GM18505 (cell line): ENCODE measurements around the gene DNAJC6.
"Not testable (repeated sequence)": the region's sequence is repeated elsewhere in the genome, so short reads cannot be mapped to it uniquely, and the experiment has no call there.

Experiments
- ATAC-seq: cut with Tn5 transposase; IDR thresholded peaks from one replicate; pipeline ENCODE4 v1.9.1; 2021; ENCODE audit not compliant: unreplicated experiment
- POLR2A ChIP-seq: IDR thresholded peaks from 4 replicates; pipeline ENCODE4 v1.6.1; 2011; ENCODE audit warnings: borderline replicate concordance; ENCODE audit not compliant: insufficient read depth, insufficient read length; ENCODE audit errors: extremely low read depth

DNAJC6 gene

DNA sequence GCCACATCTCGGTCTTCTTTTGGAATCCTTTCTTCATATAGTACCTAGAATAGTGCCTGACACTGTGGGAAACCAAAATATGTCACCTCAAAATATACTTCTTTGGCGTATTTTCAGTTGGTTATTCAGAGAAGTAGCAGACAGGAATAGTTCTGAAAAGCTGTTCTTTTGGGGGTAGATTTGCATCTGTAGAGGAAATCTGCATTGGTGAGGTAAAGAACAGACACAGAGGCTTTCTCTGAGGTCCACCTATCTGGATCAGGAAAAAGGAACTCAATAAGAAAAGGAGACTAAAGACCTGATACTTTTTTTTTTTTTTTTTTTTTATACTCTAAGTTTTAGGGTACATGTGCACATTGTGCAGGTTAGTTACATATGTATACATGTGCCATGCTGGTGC is 134.3 kb downstream of the DNAJC6 start:
- ATAC-seq: no peak
- TF ChIP-seq POLR2A: no peak

GRCh38 chr1:65444128-65444640 is 134.8 kb downstream of the DNAJC6 start:
- ATAC-seq: no peak
- TF ChIP-seq POLR2A: no peak

- ATAC-seq: no peak
- TF ChIP-seq POLR2A: no peak
Measured at GRCh38 chr1:65445837-65446236, 136.5 kb downstream of the DNAJC6 start.

DNA sequence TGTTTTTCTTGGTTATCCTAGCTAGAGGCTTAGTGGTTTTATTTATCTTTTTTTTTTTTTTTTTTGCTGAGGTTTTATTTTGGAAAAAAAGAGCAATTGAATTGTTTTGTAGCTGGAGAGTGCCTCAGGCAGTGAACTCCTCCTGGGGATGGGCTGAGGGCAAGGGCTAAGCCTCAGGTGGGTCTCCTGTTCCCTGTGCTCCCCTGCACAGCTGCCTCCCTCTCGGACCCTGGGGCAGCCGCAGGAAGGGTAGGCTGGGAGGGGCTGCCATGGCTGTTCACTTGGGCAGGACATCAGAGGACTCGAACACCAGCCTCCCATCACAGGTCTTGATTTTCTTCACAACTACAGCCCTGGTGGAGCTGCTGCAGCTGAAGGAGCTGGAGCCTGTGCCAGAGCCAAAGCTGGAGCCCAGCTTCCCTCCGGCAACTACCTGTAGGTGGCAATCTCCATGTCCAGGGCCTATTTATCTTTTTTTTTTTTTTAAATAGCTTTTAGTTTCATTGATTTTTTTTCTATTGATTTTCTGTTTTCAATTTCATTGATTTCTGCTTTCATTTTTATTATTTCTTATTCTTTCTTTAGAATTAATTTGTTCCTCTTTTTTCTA is 140.0 kb downstream of the DNAJC6 start:
- no peak for TF ChIP-seq POLR2A
- no peak for ATAC-seq

- ATAC-seq: not testable (repeated sequence)
Measured at GRCh38 chr1:65455678-65456077, 146.3 kb downstream of the DNAJC6 start.

- ATAC-seq: no peak
- TF ChIP-seq POLR2A: no peak
Measured at GRCh38 chr1:65456481-65456880, 147.1 kb downstream of the DNAJC6 start.

- no peak for TF ChIP-seq POLR2A
- ATAC-seq: no peak
Measured at GRCh38 chr1:65457868-65458267, 148.5 kb downstream of the DNAJC6 start.

DNA sequence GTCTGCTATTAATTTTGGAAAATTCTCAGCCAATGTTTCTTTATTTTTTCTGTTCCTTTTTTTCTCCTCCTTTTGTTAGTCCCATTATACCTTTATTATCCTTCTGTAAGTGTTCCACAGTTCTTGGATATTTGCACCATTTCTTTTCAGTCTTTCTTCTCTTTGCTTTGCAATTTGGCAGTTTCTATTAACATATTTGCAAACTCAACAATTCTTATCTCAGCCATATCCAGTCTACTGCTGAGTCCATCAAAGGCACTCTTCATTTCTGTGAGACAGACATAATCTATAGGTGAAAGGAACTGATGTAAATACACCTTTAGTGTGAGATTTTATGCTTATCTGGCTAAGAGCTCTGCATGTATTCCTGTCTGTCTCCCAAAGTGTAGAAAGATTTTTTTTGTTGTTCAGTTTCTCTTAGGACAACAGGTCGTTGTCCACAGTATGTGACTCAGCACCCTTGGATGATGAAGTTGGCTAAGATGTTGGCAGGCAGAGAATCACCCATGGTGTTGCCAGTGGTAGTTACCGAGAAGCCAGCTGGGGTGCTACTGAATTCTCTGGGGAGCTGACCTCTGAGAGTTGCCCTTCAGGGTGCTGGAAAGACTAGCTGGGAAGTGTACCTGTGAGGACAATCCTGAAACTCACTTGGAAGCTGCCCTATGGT is 149.5 kb downstream of the DNAJC6 start:
- no peak for TF ChIP-seq POLR2A
- ATAC-seq: no peak

GRCh38 chr1:65459397-65459768 is 150.0 kb downstream of the DNAJC6 start:
- no peak for TF ChIP-seq POLR2A
- no peak for ATAC-seq
